SK-N-MC (cell line): ENCODE data around the gene DCUN1D4.

Source experiments
- EZH2 ChIP-seq: fragments of 200-600 bp; sonication (generic); IDR thresholded peaks from one replicate; pipeline ENCODE4 v1.6.1; 2017; ENCODE audit warnings: antibody characterized with exemption
- FOXP2 ChIP-seq: optimal IDR thresholded peaks from 2 replicates; pipeline ENCODE3; 2011; ENCODE audit warnings: mild to moderate bottlenecking, moderate library complexity; ENCODE audit not compliant: insufficient read depth; ENCODE audit errors: extremely low read length, control extremely low read depth
- POLR2AphosphoS5 ChIP-seq: IDR thresholded peaks from 2 replicates; pipeline ENCODE4 v1.6.1; 2012; ENCODE audit warnings: mild to moderate bottlenecking, low read depth, low read length, borderline replicate concordance

- no peak for TF ChIP-seq EZH2
- no peak for TF ChIP-seq POLR2AphosphoS5
- TF ChIP-seq FOXP2: no peak
Measured at GRCh38 chr4:51836549-51836948, 6.4 kb upstream of the DCUN1D4 start.
